GM12872 (cell line): ENCODE data around the gene BPIFB1.

ENCODE experiments used
- TF ChIP-seq, protein P1 (sequence below): IDR thresholded peaks from 3 replicates; pipeline ENCODE4 v1.5.1; 2011; ENCODE audit warnings: low read depth, mild to moderate bottlenecking, low read length, moderate library complexity; ENCODE audit not compliant: insufficient read depth

Gene BPIFB1

DNA sequence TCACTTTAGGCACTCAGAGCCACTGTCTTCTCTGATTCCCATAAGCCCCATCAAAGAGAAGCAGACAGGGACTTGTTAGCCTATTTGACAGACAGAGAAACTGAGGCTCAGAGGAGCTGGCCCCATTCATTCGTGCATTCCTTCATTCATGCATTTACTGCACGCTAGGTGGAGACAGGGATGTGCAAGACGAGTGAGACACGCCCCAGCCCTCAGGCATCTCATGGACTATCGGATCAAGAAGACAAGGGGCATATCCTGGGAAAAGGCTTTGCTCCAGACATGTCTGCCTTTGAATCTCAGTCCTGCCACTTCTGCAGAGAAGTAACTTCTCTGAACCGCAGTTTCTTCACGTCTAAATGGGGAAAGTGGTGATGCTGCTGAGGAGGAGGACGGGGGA, 54.1 kb downstream of the BPIFB1 start:
- TF ChIP-seq, protein P1, sequence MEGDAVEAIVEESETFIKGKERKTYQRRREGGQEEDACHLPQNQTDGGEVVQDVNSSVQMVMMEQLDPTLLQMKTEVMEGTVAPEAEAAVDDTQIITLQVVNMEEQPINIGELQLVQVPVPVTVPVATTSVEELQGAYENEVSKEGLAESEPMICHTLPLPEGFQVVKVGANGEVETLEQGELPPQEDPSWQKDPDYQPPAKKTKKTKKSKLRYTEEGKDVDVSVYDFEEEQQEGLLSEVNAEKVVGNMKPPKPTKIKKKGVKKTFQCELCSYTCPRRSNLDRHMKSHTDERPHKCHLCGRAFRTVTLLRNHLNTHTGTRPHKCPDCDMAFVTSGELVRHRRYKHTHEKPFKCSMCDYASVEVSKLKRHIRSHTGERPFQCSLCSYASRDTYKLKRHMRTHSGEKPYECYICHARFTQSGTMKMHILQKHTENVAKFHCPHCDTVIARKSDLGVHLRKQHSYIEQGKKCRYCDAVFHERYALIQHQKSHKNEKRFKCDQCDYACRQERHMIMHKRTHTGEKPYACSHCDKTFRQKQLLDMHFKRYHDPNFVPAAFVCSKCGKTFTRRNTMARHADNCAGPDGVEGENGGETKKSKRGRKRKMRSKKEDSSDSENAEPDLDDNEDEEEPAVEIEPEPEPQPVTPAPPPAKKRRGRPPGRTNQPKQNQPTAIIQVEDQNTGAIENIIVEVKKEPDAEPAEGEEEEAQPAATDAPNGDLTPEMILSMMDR = no peak

DNA sequence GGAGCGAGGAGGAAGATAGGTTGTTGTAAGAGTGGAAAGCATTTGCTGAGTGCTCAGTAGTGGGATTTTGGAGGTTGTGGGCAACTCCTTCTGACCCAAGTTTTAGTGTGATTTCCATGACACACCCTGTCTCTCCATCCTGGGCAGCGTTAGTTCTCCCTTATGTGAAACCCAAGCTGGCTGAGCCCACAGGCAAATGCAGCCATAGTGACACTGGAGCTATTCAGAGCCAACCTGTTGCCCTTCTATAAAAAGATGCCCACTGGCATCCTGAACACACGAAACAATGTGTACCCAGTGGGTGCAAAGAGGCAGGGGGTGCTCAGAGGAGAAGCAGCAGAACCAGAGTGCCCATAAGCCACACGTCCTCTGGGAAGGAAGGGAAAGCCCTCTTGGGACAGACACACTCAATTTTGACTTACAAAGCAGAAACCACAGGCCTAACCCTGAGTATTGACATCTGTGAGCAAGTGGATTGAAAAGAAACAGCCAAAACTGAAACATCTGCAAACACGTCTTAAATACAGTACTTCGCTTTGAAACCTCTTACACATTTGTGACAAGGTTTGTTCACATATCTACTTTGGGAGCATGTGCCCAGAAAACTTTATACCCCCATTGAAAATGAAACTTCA, 54.6 kb downstream of the BPIFB1 start:
- TF ChIP-seq, protein P1 = no peak

DNA sequence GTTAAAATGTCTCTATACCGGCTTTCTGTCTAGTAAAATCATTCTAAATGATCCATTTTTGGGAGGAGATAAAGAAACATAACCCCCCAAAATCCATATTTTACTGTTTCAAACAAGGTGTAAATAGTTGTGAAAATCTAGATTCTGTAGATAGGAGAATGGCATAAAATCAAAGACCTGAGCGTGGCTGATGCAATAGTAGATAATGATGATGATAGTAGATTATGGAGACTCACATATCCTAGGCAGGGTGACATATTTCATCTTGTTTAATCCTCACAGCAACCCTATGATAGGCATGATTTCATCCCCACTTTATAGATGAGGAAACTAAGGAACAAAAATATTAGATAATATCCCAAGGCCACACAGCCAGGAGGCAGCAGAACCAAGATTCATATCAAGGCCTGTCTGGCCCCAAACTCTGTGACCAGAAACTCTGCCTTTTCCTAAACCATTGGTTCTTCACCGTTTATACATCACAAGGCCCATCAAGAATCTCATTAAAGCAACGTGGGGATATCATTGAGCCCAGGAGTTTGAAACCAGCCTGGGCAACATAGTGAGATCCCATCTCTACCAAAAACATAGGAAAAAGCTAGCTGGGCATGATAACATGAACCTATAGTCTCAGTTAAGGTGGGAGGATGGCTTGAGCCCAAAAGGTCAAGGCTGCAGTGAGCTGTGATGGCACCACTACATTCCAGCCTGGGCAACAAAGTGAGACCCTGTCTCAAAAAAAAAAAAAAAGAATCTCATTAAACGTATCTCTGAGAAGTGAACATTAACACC, 55.6 kb downstream of the BPIFB1 start:
- TF ChIP-seq, protein P1 = no peak

DNA sequence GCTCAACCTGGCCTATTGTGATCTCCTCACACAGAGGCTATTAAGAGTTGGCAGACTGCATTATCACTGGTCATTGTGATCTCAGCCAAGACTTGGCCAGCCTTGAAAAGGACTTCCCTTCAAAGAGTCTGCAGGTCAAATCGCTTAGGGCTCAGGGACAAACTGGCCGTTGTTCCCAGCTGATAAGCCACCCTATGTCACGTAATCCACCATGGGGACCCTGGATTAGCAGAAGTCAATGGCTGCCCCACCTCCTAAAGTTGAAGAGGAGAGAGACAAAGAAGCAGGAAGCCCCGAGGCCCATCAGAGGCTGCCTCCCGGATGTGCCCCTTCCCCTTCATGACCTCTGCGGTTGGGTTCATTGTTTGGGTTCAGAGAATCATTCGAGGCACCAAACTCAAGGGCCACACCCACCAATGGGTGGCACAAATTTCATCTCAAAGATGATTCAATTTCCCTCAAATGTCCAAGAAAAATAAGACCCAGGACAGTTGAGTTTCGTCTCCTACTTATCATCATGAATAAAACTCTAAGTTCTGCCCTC, 56.6 kb downstream of the BPIFB1 start:
- TF ChIP-seq, protein P1 = no peak

DNA sequence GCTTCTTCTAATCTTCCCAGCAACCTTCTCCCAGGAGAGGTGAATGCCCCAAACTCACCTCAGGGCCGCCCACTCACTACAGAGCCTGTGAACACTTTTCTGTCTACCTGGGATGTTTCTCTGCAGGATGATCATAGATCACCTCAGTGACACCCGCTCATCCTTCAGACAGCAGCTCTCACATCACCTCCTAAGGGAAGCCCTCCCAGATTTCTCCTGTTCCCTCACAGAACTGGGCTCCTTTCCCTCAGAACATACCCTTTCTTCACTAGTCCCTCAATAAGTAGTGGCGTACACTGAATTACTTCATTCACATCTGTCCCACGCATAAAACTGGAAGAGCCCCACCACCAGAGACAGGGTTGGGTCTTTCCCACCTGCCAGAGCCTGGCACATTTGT, 60.5 kb downstream of the BPIFB1 start:
- TF ChIP-seq, protein P1 = no peak

DNA sequence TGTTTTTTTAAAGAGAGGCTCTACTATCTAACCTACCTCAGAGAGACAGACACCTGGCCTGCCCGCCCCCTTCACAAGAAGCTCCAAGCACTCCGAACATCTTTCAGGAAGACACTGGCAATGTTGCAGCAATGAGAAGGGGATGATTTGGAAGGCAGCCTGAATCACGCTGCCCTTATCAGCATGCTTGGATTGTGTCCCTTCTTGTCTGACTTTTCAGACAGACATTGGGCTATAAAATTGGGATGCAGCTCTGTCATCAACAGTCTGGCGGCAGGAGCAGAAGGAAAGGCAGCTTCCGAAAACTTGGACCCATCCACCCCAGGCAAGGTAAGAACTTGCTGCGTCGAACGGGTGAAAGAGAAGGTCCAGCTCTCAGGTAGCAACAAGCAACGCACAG, 62.3 kb downstream of the BPIFB1 start:
- TF ChIP-seq, protein P1 = no peak

DNA sequence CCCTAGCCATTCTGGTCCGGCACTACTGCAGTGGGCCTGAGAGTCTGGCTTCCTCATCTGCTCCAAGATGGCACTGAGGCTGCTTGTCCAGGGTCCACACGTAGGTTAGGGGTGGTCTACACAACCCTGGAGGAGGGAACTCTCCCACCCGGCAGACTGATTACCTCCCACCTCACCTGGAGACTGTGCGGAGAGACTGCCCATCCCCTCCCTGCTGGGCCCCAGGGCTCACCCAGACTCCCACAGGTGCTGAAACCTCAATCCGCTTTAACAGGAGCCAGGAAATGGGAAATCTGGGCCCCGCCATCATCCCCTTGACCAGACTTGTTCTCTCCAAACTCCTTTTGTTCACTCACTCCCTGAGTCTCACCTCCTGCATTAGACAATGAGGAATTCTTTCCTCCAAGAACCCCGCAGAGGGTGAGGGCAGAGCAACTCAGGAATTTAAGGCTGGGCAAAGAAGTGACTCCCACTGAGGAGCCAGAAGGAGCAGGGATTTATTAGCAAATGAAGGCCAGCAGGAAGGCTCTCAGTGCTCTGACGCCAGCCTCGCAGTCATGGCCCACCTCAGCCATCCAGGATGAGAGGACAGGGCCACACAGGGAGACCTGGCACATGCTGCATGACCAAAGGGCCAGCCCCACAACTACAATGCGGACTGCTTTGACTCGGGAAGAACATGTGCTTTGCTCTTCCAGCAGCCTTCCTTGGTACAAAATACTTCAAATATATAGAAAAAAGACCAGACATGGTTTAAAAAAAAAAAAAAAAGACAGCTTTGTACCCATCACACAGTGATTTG, 65.3 kb downstream of the BPIFB1 start:
- TF ChIP-seq, protein P1 = no peak
